ENCODE data around the gene SLAMF1.

Gene SLAMF1

DNA sequence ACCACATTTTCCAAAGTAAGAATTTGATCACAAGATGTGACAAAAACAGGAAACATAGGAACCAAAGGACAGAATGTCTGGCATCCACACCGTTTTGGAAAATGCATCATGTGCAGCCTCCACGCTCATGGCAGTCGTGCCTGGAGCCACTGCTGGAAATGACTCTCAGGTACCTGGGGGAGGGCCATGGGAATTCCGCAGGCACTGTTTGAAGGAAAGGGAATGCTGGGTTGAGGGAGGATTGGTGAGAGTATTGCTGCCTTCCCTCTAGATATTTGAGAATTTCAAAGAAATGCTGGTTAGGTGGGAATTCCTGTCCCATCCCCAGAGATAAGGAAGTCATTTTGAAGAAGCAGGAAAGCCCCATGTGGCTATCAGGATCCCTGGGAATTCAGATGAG, 10.8 kb downstream of the SLAMF1 start:
- TF ChIP-seq, protein P1, sequence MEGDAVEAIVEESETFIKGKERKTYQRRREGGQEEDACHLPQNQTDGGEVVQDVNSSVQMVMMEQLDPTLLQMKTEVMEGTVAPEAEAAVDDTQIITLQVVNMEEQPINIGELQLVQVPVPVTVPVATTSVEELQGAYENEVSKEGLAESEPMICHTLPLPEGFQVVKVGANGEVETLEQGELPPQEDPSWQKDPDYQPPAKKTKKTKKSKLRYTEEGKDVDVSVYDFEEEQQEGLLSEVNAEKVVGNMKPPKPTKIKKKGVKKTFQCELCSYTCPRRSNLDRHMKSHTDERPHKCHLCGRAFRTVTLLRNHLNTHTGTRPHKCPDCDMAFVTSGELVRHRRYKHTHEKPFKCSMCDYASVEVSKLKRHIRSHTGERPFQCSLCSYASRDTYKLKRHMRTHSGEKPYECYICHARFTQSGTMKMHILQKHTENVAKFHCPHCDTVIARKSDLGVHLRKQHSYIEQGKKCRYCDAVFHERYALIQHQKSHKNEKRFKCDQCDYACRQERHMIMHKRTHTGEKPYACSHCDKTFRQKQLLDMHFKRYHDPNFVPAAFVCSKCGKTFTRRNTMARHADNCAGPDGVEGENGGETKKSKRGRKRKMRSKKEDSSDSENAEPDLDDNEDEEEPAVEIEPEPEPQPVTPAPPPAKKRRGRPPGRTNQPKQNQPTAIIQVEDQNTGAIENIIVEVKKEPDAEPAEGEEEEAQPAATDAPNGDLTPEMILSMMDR (IDR thresholded peaks at IDR 0.05; ENCODE audit: insufficient read depth, low read length, poor library complexity, severe bottlenecking): no peak
- Histone ChIP-seq H3K4me3 (replicated peaks; ENCODE audit: low read depth, low read length) (no peak overlapping the region), H3K27me3 (replicated peaks; ENCODE audit: control insufficient read depth, insufficient read depth, low read length) (no peaks in the 10 kb centered on the region), H3K36me3 (ENCODE audit: control insufficient read depth, insufficient read depth, low read length) (peaks cover 36% of the 10 kb centered on the region)
- DNase-seq (ENCODE audit: extremely low read depth, insufficient read length): no peak

DNA sequence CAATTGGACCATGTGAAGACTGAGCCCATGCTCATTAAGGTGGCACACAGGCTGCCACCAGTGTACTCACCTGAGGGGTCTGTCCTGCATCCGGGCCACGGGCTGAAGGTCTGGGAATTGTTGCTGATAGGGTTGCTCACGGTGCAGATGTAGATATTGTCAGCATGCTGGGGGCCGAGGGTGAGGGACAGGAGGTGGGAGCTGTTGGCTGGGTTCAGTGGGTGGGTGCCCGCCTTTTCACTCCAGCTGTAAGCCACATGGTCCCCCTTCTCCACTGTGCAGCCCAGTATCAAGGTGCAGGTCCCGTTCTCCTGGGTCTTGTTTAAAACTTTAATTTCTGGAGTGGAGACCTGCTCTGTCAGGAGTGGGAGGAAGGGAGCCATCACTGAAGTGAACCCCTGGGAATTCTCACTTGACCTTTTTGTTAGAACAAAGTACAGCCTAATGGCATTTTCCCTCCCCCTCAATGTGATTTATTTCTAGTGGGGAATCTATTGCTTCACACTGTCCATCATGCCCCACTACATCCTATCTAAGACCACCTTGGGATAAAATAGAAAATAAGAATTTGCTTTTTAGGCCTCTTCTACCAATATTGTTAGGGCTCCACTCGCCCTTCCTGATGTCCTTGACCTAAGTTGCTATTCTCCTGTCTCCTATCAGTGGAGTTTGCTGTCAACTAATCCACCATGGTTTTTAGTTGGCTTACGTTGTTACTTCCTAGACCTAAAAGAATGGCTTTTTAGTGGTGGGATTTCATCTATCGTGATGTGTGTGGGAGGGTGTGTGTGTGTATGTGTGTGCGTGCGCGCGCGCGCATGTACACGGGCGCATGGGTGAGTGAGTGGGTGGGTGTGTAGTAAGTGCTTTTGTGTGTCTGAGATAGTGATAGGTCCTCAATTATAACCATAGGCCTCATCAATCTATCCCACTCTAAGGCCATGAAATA, 12.0 kb downstream of the SLAMF1 start:
- no peak for DNase-seq (ENCODE audit: extremely low read depth, insufficient read length)
- TF ChIP-seq, protein P1 (IDR thresholded peaks at IDR 0.05; ENCODE audit: insufficient read depth, low read length, poor library complexity, severe bottlenecking): no peak
- H3K4me3 ChIP-seq (replicated peaks; ENCODE audit: low read depth, low read length): no peak overlapping the region
- peaks cover 36% of the 10 kb centered on the region for H3K36me3 ChIP-seq (ENCODE audit: control insufficient read depth, insufficient read depth, low read length)
- H3K27me3 ChIP-seq (replicated peaks; ENCODE audit: control insufficient read depth, insufficient read depth, low read length): no peaks in the 10 kb centered on the region

DNA sequence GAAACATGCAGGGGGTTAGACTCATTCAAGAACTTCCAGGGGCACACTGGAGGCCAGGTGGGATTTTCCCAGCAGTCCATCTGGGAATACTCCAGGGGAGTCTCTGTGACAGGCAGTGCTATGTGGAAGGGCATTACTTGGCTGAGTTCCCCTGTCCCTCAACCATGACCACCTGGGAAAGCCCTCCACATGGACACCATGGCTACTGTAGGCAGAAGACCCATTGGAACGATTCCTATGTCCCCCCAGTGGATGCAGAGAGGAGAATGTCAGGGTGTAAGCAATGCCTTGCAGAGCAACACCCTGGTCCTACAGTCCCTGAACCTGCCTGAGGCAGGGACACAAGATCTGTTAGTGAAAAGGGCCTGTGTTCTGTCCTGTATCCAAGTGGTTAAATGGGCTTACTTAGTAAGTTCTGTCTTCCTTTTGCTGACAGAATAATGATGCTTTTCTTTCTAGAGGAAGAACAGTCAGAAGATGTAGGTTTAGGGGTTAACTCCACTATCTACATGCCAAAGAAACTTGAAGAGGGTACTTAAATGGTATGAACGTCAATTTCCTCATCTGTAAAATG, 13.4 kb downstream of the SLAMF1 start:
- Histone ChIP-seq H3K4me3 (replicated peaks; ENCODE audit: low read depth, low read length) (no peak overlapping the region), H3K27me3 (replicated peaks; ENCODE audit: control insufficient read depth, insufficient read depth, low read length) (no peaks in the 10 kb centered on the region), H3K36me3 (ENCODE audit: control insufficient read depth, insufficient read depth, low read length) (peaks cover 42% of the 10 kb centered on the region)
- TF ChIP-seq, protein P1 (IDR thresholded peaks at IDR 0.05; ENCODE audit: insufficient read depth, low read length, poor library complexity, severe bottlenecking): no peak
- DNase-seq (ENCODE audit: extremely low read depth, insufficient read length): no peak

DNA sequence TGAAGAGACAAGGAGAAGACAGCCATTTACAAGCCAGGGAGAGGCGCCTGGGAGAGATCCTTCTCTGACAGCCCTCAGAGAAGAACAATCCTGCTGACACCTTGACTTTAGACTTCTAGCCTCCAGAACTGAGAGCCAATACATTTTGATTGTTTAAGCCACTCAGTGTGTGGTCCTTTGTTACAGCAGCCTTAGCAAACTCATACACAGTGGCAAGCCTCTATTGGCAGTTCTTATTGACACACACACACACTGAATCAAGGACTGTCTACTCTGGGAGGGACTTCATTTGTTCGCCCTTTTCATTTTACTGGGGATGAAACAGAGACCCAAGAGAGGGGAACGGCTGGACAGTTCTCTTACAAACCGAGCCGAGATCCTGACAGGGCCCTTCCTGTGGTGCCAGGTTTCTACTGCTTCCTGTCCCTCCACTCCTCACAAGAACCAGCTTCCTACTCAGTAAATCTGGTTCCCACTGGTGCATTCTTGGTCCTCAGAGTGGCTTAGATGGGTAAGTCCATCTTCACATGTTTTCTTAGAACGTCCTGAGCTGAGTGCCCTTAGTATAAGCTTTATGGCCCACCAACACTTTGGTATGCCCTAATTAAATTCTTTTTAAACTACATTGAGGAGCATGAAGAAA, 14.7 kb downstream of the SLAMF1 start:
- Histone ChIP-seq H3K27me3 (replicated peaks; ENCODE audit: control insufficient read depth, insufficient read depth, low read length) (no peaks in the 10 kb centered on the region), H3K36me3 (ENCODE audit: control insufficient read depth, insufficient read depth, low read length) (peaks cover 38% of the 10 kb centered on the region), H3K4me3 (replicated peaks; ENCODE audit: low read depth, low read length) (no peak overlapping the region)
- TF ChIP-seq, protein P1 (IDR thresholded peaks at IDR 0.05; ENCODE audit: insufficient read depth, low read length, poor library complexity, severe bottlenecking): no peak
- DNase-seq (ENCODE audit: extremely low read depth, insufficient read length): no peak

DNA sequence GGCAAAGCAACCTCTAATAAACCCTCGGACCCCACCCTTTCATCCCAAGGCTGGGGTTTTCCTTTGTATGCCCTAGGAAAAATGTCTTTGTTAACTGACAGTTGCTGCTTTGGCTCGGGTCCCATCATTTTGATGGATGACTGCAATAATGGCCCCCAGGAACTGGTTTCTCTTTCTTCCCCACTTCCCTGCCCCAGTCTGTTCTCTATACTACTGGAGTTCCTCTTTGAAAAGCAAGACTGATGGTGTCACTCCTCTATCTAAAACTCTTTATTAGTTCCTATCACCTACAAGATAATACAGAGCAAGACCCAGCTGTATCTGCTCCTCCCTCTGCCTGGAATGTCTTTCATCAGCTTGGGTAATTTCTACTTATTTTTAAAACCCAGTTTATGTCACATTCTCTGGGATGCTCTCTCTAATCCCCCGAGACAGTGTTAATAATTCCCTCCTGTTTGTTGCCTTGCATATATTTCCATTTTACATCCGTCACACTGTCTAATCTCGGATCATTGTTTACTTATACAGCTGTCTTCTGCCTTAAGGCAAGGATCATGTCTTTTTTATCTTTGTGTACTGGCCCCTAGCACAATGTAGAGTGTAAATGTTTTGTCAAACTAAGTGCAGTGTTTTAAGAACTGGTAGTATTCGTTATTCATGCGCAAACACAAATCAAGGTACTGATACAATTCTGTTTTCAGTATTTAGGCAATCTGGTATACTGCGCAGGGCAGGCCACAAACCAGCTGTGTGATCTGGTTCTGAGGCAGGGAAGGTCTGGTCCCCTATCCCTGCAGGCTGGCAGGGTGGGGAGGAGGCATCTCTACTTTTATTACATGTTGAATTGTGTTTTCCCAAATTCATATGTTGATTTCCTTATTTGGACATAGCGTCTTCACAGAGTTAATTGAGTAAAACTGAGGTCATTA, 16.1 kb downstream of the SLAMF1 start:
- no peaks in the 10 kb centered on the region for H3K27me3 ChIP-seq (replicated peaks; ENCODE audit: control insufficient read depth, insufficient read depth, low read length)
- no peak for DNase-seq (ENCODE audit: extremely low read depth, insufficient read length)
- H3K36me3 ChIP-seq (ENCODE audit: control insufficient read depth, insufficient read depth, low read length): peaks cover 27% of the 10 kb centered on the region
- TF ChIP-seq, protein P1 (IDR thresholded peaks at IDR 0.05; ENCODE audit: insufficient read depth, low read length, poor library complexity, severe bottlenecking): no peak
- H3K4me3 ChIP-seq (replicated peaks; ENCODE audit: low read depth, low read length): no peak overlapping the region
